ENCODE results near the gene PRELID1.

DNA sequence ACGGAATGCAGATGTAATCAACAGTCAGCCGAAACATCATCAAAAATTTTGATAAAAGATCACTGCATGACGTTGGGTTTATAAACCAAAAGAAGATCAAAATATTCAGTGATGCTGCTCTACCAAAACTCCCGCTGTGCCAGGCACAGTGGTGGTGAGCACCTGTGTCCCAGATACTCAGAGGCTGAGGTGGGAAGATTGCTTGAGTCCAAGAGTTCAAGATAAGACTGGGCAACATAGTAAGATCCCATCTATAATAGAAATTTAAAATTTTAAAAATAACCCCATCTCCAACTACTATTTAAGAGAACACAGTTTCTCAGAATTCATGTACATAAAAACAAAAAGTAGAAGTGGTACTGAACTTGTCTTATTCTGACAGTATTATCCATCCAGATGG is 44.1 kb downstream of the PRELID1 start:
- TF ChIP-seq, protein P1, sequence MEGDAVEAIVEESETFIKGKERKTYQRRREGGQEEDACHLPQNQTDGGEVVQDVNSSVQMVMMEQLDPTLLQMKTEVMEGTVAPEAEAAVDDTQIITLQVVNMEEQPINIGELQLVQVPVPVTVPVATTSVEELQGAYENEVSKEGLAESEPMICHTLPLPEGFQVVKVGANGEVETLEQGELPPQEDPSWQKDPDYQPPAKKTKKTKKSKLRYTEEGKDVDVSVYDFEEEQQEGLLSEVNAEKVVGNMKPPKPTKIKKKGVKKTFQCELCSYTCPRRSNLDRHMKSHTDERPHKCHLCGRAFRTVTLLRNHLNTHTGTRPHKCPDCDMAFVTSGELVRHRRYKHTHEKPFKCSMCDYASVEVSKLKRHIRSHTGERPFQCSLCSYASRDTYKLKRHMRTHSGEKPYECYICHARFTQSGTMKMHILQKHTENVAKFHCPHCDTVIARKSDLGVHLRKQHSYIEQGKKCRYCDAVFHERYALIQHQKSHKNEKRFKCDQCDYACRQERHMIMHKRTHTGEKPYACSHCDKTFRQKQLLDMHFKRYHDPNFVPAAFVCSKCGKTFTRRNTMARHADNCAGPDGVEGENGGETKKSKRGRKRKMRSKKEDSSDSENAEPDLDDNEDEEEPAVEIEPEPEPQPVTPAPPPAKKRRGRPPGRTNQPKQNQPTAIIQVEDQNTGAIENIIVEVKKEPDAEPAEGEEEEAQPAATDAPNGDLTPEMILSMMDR (IDR thresholded peaks at IDR 0.05 in 8 of 11, conservative IDR thresholded peaks at IDR 0.05 in 3 of 11): no peak
- TF ChIP-seq POLR2AphosphoS5 (IDR thresholded peaks at IDR 0.05): no peak
